T follicular helper cell (primary cell): Measurements from ENCODE around the gene SLC35A4.
"Not testable (repeated sequence)": the region's sequence is repeated elsewhere in the genome, so short reads cannot be mapped to it uniquely, and the experiment has no call there.

Experiments used
- DNase-seq: peaks from one replicate; pipeline ENCODE4 v3.0.0-alpha.2; 2020; ENCODE audit warnings: low read depth

SLC35A4 gene

GRCh38 chr5:140557965-140558364 lies 6.7 kb upstream of the SLC35A4 start:
- DNase-seq: no peak

GRCh38 chr5:140558542-140558941 lies 6.1 kb upstream of the SLC35A4 start:
- no peak for DNase-seq

- DNase-seq: no peak
Measured at GRCh38 chr5:140560227-140560626, 4.4 kb upstream of the SLC35A4 start.

- no peak for DNase-seq
Measured at GRCh38 chr5:140561753-140562523, 2.7 kb upstream of the SLC35A4 start.

GRCh38 chr5:140563596-140563995 lies 1.0 kb upstream of the SLC35A4 start:
- no peak for DNase-seq

GRCh38 chr5:140565024-140565779 lies 574 bp downstream of the SLC35A4 start:
- no peak for DNase-seq

- no peak for DNase-seq
Measured at GRCh38 chr5:140565780-140566095, 1.1 kb downstream of the SLC35A4 start.

- no peak for DNase-seq
Measured at GRCh38 chr5:140566665-140567064, 2.0 kb downstream of the SLC35A4 start.

GRCh38 chr5:140567136-140567818 lies 2.6 kb downstream of the SLC35A4 start:
- no peak for DNase-seq

GRCh38 chr5:140567871-140568270 lies 3.2 kb downstream of the SLC35A4 start:
- no peak for DNase-seq

GRCh38 chr5:140568443-140569063 lies 3.9 kb downstream of the SLC35A4 start:
- no peak for DNase-seq

GRCh38 chr5:140569197-140569596 lies 4.6 kb downstream of the SLC35A4 start:
- no peak for DNase-seq

- DNase-seq: no peak
Measured at GRCh38 chr5:140570058-140570457, 5.4 kb downstream of the SLC35A4 start.

GRCh38 chr5:140570488-140570887 lies 5.9 kb downstream of the SLC35A4 start:
- no peak for DNase-seq

- DNase-seq: no peak
Measured at GRCh38 chr5:140571105-140571504, 6.5 kb downstream of the SLC35A4 start.

GRCh38 chr5:140573683-140574082 lies 9.1 kb downstream of the SLC35A4 start:
- no peak for DNase-seq

- DNase-seq: no peak
Measured at GRCh38 chr5:140574165-140574564, 9.5 kb downstream of the SLC35A4 start.

GRCh38 chr5:140575309-140575708 lies 10.7 kb downstream of the SLC35A4 start:
- DNase-seq: no peak

GRCh38 chr5:140576776-140577201 lies 12.2 kb downstream of the SLC35A4 start:
- no peak for DNase-seq

- not testable (repeated sequence) for DNase-seq
Measured at GRCh38 chr5:140579188-140579747, 14.6 kb downstream of the SLC35A4 start.

GRCh38 chr5:140587495-140587894 lies 22.9 kb downstream of the SLC35A4 start:
- no peak for DNase-seq
